Fibroblast of skin of right quadriceps (primary cell): ENCODE results near the gene TMEM270.
A peak's percentile ranks its signal among the peaks of the same experiment; 100 is the strongest.
"Not testable (repeated sequence)": the region's sequence is repeated elsewhere in the genome, so short reads cannot be mapped to it uniquely, and the experiment has no call there.

Source experiments
- DNase-seq: peaks from one replicate; pipeline ENCODE4 v3.0.0-alpha.2; 2013

The TMEM270 gene, protein sequence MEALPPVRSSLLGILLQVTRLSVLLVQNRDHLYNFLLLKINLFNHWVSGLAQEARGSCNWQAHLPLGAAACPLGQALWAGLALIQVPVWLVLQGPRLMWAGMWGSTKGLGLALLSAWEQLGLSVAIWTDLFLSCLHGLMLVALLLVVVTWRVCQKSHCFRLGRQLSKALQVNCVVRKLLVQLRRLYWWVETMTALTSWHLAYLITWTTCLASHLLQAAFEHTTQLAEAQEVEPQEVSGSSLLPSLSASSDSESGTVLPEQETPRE

GRCh38 chr7:73860859-73861258, at the start of gene TMEM270:
Gene TMEM270, plus strand, starts transcription at chr7:73861159. Its CDS starts 36 bp downstream, at chr7:73861195.
- no peak for DNase-seq

DNA sequence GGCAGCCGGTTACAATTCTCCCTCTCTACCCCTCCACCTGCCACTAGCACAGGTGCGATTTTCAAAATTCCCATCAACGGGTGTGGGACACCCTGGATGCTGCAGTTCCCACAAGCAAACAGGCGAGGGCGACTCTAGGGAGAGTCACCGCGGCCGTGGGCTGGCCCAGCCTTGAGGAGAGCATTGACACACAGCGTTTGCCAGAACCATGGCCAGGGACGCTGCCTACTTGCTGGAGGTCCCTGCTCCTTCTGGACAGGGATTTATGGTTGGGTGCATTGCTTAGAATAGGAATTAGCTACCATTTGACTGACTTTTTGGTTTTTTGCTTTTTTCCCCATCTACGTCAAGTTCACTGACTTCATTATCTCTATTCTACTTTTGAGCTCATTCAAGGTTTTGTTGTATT, 49.2 kb upstream of the TMEM270 start:
- peak; percentile 48 for DNase-seq

- DNase-seq, result no peak
Observed at GRCh38 chr7:73812996-73813395, 48.0 kb upstream of the TMEM270 start.

- DNase-seq, result no peak
Observed at GRCh38 chr7:73815436-73815835, 45.5 kb upstream of the TMEM270 start.

- no peak for DNase-seq
Observed at GRCh38 chr7:73817121-73817520, 43.8 kb upstream of the TMEM270 start.

- no peak for DNase-seq
Observed at GRCh38 chr7:73820013-73820412, 40.9 kb upstream of the TMEM270 start.

DNA sequence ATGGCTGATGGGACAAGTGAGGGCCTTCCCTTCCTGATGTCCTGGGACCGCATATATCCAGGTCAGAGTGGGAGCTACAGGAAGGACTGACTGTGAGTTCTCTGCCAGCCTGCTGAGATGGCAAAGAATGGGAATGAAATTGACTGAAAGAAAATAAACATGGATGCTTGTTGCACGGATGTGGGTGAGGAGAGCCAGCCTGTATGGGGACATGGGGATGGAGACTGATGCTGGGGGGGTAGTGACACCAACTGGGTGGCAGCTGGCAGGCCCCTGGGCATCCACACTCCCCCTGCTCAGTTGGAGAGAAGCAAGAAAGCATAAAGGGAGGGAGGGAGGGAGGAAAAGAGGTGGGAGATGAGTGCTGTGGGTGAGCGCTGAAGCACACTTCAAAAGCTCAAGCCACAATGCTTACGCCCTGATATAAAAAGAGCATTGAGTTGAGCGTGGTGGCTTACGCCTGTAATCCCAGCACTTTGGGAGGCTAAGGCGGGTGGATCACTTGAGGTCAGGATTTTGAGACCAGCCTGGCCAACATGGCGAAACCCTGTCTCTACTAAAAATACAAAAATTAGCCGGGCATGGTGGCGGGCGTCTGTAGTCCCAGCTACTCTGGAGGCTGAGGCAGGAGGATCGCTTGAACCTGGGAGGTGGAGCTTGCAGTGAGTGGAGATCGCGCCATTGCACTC, 39.2 kb upstream of the TMEM270 start:
- DNase-seq, result not testable (repeated sequence)

DNA sequence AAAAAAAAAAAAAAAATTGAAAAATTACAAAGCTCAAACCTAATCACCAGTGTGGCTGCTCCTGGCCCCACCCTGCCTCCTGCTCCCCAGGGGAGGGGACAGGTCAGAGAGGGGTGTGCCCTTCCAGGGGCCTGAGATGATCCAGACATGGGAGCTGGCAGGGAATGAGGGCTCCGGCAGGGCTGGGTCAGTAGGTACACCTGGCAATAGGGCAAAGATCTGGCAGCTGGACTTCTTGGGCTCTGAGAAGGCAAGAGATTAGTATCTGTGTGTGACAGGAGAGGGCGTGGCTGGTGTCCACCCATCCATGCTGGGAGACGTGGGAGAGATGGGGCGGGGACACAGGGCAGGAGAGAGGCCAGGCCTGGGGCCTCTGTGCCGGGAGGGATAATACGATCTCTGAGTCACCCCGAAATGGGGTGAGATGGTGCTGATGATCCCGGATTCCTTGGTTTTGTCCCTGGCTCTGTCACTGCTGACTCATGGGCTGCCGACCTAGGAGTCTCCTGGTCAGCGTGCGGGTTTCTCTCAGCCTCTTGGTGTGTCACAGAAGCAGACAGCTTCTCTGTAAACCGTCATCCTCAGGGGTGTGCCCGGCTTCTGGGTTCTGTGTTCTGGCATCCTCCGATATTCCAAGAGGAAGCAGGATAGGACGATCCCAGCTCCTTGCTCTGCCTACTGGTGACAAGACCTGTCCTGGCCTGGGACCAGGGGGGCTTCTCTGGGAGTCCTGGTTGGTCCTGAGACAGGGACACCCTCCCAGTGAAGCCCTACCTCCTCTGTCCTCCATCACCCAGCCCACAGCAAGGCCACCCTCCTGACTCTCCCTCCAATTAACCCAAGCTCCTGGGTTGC, 38.4 kb upstream of the TMEM270 start:
- peak; percentile 92 for DNase-seq

- no peak for DNase-seq
Observed at GRCh38 chr7:73823257-73823656, 37.7 kb upstream of the TMEM270 start.

GRCh38 chr7:73823873-73824592, 36.9 kb upstream of the TMEM270 start:
- DNase-seq, result no peak

GRCh38 chr7:73824986-73825385, 36.0 kb upstream of the TMEM270 start:
- no peak for DNase-seq

DNA sequence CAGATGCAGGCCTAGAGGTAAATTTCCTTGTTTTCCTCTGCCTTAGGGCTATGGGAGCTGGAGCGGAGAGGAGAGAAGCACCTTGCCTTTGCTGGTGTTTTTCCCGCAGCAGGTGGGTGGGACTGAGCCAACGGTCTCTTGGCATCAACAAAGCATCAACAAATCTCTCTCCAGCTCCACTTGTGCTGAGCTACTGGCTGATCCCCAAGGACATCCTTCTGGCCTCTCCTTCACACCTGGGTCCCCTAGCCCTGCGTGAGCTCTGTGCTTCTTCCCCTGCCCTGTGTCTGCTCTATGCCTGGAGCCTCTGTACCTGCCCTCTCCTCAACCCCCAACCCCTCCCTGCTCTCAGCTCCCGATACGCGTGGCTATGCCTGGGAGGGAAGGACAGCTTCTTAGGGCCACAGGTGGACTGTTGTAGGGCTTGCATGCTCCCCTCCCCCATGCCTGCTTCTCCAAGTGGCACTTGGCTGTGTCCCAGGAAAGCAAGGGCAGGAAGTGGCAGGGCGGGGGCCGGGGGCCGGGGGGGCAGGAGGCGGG, 33.3 kb upstream of the TMEM270 start:
- DNase-seq, result no peak

DNA sequence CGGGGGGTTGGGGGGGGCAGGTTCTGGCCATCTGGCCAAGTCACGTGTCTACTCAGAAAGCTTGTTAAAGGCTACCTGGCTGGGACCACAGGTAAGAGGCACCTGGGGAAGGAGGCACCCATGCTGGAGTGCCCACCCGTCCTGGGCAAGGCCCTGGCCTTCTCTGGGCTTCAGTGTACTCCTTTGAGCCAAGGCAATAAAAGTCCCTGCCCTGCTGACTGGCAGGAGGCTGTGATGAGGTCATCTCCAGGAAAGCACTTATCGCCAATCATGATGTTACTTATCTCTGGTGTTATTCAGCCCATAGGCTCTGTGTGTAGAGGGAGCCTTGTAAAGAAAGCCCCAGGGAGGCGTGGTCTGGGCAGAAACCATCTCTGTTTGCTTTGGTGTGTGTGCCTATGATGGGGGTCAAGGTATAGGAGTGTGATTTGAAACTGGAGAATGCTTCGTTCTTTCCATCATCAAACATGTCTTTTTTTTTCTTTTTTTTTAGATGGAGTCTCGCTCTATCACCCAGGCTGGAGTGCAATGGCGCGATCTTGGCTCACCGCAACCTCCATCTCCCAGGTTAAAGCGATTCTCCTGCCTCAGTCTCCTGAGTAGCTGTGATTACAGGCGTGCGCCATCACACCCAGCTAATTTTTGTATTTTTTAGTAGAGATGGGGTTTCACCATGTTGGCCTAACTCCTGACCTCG, 32.7 kb upstream of the TMEM270 start:
- peak; percentile 38 for DNase-seq

- no peak for DNase-seq
Observed at GRCh38 chr7:73828972-73829371, 32.0 kb upstream of the TMEM270 start.

DNA sequence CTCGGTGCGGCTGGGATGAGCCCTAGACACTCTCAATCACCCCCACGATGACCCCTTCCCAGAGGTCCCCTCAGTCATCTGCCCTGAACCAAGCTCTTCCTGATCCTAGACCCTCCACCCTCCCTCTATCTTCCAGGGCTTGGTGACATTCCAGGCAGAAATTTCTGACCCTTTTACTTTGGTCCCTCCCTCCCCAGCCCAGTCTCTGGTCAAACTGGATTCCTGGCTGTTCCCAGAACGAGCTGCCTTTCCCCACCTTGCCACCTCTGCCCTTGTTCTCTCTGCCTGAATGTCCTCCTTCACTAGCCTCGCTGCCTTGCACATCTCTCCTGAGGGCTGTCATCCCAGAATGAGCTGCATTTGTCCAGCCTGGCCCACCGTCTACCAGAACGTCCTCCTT, 31.5 kb upstream of the TMEM270 start:
- no peak for DNase-seq

- no peak for DNase-seq
Observed at GRCh38 chr7:73829921-73830680, 30.9 kb upstream of the TMEM270 start.

DNA sequence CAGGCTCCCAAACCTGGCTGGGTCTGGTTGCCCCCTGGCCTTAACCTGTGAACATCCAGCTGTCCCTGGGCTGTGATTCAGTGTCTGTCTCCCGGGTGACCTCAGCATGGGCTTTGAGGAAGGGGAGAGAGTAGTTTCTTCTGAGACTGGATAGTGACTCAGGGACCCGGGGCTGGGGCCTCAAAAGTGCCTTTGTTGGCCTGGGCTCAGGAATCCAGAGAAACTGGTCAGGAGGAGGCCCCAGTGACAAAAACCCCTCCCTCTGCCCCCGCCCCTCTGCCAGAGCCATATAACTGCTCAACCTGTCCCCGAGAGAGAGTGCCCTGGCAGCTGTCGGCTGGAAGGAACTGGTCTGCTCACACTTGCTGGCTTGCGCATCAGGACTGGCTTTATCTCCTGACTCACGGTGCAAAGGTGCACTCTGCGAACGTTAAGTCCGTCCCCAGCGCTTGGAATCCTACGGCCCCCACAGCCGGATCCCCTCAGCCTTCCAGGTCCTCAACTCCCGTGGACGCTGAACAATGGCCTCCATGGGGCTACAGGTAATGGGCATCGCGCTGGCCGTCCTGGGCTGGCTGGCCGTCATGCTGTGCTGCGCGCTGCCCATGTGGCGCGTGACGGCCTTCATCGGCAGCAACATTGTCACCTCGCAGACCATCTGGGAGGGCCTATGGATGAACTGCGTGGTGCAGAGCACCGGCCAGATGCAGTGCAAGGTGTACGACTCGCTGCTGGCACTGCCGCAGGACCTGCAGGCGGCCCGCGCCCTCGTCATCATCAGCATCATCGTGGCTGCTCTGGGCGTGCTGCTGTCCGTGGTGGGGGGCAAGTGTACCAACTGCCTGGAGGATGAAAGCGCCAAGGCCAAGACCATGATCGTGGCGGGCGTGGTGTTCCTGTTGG, 30.0 kb upstream of the TMEM270 start, which contains the start of gene CLDN4:
CLDN4 (plus strand) TSS at position 316 of the 903 bp plus-strand sequence; CDS start at position 522, 206 bp downstream.
- DNase-seq, result peak; percentile 33

GRCh38 chr7:73831584-73831833, 29.4 kb upstream of the TMEM270 start:
- DNase-seq, result no peak

- DNase-seq, result no peak
Observed at GRCh38 chr7:73831834-73832651, 28.9 kb upstream of the TMEM270 start.
